HG03565 (cell line): Measurements from ENCODE around the gene APCDD1.
"Not testable (repeated sequence)": the region's sequence is repeated elsewhere in the genome, so short reads cannot be mapped to it uniquely, and the experiment has no call there.

Source experiments
- ATAC-seq: cut with Tn5 transposase; IDR thresholded peaks from one replicate; pipeline ENCODE4 v1.9.1; 2021; ENCODE audit warnings: mild to moderate bottlenecking, moderate library complexity; ENCODE audit not compliant: unreplicated experiment

Gene APCDD1

GRCh38 chr18:10487154-10487553, 32.7 kb downstream of the APCDD1 start:
- no peak for ATAC-seq

DNA sequence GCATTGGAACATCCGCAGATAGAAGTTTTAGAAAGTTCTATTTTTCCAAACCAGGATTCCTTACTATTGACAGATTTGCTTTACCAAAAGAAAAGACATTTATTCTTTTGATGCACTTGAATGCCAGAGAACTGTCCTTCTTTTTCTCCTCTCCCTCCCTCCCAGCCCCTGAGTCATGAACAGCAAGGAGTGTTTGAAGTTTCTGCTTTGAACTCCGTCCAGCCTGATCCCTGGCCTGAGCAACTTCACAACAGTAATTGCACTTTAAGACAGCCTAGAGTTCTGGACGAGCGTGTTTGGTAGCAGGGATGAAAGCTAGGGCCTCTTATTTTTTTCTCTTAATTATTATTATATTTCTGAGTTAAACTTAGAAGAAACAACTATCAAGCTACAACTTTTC, 33.6 kb downstream of the APCDD1 start:
- no peak for ATAC-seq

- ATAC-seq: peak; percentile 87
Observed at GRCh38 chr18:10490401-10491165, 36.1 kb downstream of the APCDD1 start.

GRCh38 chr18:10495936-10496335, 41.5 kb downstream of the APCDD1 start:
- ATAC-seq: no peak

- ATAC-seq: no peak
Observed at GRCh38 chr18:10497206-10497749, 42.8 kb downstream of the APCDD1 start.

GRCh38 chr18:10499230-10499629, 44.8 kb downstream of the APCDD1 start:
- ATAC-seq: no peak

DNA sequence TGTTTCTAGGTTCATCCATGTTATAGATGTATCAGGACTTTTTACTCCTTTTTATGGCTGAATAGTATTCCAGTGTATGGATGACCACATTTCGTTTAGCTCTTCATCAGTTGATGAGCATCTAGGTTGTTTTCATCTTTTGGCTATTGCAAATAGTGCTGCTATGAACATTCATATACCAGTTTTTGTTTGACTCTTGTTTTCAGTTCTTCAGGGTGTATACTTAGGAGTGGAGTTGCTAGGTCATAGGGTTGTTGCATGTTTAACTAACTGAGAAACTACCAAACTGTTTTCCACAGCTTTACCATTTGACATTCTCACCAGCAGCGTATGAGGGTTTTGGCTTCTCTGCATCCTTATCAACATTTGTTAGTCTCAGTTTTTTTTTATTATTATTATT, 45.6 kb downstream of the APCDD1 start:
- no peak for ATAC-seq

GRCh38 chr18:10504723-10505122, 50.3 kb downstream of the APCDD1 start:
- no peak for ATAC-seq

DNA sequence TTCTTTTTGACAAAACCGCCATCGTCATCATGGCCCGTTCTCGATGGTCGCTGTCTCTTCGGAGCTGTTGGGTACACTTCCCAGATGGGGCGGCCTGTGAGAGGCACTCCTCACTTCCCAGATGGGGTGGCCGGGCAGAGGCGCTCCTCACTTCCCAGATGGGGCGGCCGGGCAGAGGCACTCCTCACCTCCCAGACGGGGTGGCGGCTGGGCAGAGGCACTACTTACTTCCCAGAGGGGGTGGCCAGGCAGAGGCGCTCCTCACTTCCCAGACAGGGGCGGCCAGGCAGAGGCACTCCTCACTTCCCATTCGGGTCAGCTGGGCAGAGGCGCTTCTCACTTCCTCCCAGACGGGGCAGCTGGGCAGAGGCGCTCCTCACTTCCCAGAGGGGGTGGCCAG, 51.5 kb downstream of the APCDD1 start:
- ATAC-seq: not testable (repeated sequence)

DNA sequence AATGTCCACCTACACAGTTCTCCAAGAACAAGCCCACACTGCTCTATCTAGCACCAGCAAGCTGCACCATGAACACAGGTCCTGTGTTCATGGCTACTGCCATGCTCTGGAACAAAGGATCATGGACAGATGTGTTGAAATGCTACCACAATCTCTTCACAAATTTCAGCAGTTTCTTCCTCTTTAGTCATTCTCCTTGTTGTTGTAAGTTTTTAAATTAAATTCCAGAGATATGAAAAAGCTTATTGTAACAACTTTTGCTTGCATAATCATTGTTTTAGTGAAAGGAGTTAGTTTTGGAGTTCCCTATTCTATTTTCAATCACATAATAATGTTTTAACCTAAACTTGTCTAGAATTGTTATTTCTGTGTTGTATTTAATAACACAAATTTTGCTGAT, 54.2 kb downstream of the APCDD1 start:
- ATAC-seq: no peak

DNA sequence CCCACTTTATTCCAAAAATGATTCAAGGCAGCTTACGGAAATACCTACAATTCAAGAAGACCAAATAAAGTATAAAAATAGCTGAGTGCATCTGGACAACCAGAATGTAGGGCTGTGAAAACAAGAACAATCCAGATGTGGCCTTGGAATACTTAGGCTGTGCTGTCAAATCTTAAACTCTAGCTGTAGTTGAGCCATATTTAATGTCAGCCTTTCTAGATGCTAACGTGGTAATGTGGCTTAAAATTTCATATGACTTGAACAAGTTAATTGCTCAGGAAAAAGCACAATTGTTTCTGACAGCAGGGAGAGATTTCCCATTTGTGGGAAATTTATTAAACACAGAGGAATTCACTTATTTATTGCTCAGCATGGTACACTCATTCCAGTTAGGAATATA, 56.8 kb downstream of the APCDD1 start:
- ATAC-seq: no peak

DNA sequence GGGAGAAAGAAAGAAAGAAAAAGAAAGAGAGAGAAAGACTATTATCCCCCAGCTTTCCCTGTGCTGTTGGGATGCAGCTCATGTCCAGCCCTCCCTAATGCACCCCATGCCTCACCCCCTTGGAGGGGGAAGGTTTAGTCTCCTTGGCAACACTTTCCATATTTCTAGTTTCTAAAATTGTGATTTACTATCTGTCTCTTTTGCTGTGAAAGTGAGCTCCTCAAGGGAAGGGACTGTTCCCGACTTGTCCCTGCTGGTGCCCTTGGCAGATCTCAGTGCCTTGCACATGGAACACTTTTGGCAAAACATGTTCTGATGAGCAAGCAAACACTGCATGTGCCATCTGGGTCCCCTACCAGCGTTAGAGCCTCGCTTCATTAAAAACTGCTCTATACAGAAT, 59.6 kb downstream of the APCDD1 start:
- ATAC-seq: no peak

DNA sequence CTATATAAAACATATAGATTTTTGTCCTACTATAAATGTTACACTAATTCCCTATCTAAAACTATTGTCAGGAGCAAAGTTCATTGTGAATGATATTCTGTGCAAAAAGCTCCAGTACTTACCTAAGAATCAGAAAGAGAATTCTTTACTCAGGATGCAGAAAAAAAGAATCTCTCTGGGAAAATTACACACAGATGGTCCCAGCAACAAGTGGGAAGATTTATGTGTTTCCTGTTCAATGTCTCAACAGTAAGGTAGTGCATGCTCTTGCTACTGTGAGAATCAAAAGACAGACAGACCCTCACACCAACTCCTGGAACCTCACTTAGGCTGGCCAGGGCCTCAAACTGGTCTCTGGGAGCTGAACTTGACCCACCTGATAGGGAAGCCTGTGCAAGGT, 60.2 kb downstream of the APCDD1 start:
- no peak for ATAC-seq

DNA sequence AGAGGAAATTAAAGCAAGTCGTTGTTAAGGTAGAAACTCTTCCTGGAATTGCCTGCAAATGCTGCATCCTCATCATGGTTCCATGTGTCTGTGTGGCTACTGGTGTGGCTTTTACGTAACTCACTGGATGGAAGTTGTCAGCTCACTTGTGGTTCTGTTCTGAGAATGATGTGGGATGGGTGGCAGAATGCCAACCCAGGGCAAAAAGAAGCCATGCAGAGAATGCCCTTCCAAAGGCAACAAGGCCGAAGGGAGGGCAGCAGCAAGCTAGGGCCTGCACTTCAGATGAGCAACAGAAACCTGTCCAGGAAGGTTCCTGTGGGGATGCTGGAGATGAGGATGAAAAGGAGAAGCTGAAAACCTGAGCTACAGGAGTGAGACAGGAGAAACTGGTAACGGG, 61.0 kb downstream of the APCDD1 start:
- no peak for ATAC-seq

DNA sequence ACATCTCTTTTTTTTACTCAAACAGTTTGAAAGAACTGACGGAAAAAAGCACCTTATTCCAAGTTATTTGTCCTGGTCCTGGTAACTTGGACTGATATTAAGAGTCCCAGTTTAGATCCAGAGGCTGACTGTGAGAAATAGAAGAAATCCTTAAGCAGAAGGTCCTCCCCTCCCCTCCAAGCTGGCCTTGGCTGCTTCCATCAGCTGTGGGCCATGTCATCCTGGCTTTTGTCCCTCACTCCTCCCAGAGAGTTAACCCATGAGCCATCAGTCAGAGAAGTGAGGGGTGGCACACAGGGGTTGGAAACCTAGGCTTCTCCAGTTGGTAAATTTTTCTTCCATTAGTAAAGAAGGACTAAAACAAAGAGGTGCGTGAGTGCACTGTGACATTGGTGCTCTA, 61.6 kb downstream of the APCDD1 start:
- no peak for ATAC-seq

GRCh38 chr18:10518595-10519255, 64.3 kb downstream of the APCDD1 start:
- no peak for ATAC-seq

GRCh38 chr18:10519366-10519765, 64.9 kb downstream of the APCDD1 start:
- ATAC-seq: no peak

DNA sequence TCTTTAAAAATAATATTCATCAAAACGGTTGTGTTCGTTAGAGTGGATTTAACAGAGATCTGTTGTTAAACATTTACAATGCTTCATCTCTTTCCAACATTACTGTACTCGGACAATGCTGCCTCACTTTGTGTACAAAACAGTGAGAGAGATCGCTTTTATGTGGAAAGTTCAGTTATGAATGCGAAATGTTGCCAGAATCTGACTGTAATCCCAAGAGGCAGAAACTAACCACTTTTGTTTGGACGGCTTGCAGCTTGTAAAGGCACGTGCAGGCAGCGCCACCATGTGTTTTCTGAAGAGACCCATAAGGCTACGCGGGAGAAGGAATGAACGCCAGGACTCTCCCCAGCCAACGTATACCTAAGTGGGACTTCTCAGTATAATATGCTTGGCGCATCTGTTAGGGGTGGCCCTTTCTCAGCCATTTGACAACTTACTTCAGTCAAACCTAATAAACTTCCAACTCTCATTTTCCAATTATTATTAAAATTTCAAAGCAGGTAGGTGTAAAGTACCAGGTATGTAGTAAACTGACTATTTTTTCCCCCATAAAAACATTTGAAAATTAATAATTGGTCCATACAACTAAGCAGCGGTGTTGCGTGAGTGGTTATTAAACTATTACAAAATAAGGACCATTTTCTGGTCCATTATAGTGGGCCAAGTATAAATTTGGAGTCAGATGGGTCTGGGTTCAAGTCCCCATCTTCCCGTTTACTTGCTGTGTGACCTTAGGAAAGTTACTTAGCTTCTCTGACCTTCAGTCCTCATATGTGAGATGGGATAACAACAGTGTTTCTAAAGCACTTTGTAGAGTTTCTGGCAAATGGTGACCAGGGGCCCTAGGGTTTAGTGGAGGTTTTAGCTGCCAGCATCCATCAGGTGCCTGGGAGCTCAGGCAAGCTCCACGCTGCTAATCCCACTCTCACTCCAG, 65.8 kb downstream of the APCDD1 start:
- ATAC-seq: peak; percentile 77

DNA sequence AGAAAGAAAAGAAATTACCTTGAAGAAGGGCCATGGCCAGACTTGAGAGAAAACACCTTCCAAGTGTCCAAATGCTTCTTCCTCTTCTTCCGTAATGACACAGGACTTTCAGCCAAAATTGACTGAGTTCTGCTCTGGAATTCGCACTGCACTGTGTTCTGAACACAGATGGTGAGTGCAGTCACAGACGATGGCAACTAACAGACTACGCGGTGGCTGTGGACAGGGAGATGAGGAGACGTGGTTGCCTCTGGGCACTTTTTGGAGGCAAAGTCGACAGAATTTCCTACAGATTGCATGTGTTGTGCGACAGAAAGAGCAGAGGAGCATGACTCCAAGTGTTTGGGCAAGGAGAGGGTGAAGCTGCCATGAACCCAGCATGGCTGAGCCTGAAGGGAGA, 67.1 kb downstream of the APCDD1 start:
- ATAC-seq: no peak

DNA sequence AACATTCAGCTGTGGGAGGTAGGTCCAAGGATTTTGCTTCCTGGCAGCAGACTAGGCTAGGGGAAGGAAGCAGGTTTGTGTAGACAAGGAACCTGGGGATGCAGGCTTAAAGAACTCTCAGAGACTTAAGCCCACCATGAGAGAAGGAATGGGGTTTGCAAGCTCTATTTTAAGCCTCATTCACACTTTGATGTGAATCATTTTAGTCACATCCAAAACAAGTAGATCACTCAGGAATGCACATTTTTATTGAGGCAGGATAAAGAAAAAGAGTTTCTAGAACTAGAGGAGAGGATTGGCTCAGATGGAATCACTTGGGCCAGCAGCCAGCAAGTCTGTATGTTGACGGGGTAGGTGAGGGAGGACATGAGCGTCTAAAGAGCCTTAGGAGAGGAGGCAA, 68.1 kb downstream of the APCDD1 start:
- ATAC-seq: no peak

DNA sequence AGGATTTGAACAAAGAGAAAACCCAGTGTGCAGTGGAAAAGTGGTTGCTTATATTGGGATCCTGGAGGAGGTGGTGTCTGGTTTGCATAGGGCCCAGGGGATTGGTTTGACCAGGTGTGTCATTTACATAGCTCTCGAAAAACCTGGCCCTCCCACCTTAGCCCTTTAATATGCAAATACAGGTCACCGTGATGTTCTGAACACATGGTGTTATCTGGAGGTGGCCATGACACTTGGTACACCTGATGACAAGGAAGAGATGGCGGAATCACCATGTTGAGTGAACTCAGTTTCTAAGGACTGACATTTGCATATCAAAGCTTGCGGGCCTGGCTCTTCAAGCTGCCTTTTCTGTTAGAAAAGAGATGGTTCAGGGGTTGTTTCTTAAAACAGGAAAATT, 69.1 kb downstream of the APCDD1 start:
- ATAC-seq: no peak
